EL (cell line): ENCODE measurements around the gene PAX5.
A peak's percentile ranks its signal among the peaks of the same experiment; 100 is the strongest.

Source experiments
- DNase-seq: peaks from one replicate; pipeline ENCODE4 v3.0.0-alpha.2; 2016

PAX5 gene

GRCh38 chr9:36950389-36950788, 83.7 kb downstream of the PAX5 start:
- no peak for DNase-seq

GRCh38 chr9:36949466-36949865, 84.6 kb downstream of the PAX5 start:
- no peak for DNase-seq

GRCh38 chr9:36948051-36948450, 86.0 kb downstream of the PAX5 start:
- DNase-seq, result no peak

GRCh38 chr9:36946653-36947052, 87.4 kb downstream of the PAX5 start:
- DNase-seq, result peak; percentile 50

GRCh38 chr9:36945999-36946398, 88.1 kb downstream of the PAX5 start:
- no peak for DNase-seq

- no peak for DNase-seq
These were observed 91.2 kb downstream of the PAX5 start for GRCh38 chr9:36942891-36943290.

GRCh38 chr9:36941441-36941840, 92.6 kb downstream of the PAX5 start:
- no peak for DNase-seq

GRCh38 chr9:36940881-36941280, 93.2 kb downstream of the PAX5 start:
- no peak for DNase-seq

- DNase-seq, result no peak
These were observed 93.6 kb downstream of the PAX5 start for GRCh38 chr9:36940500-36940853.

GRCh38 chr9:36939655-36940499, 94.2 kb downstream of the PAX5 start:
- DNase-seq, result no peak

GRCh38 chr9:36939214-36939613, 94.9 kb downstream of the PAX5 start:
- DNase-seq, result no peak

GRCh38 chr9:36938617-36939016, 95.5 kb downstream of the PAX5 start:
- DNase-seq, result no peak

- no peak for DNase-seq
These were observed 96.1 kb downstream of the PAX5 start for GRCh38 chr9:36937951-36938350.

- no peak for DNase-seq
These were observed 96.7 kb downstream of the PAX5 start for GRCh38 chr9:36937346-36937745.

- peak; percentile 15 for DNase-seq
These were observed 97.6 kb downstream of the PAX5 start for GRCh38 chr9:36936498-36936831.

- no peak for DNase-seq
These were observed 98.1 kb downstream of the PAX5 start for GRCh38 chr9:36935768-36936497.

GRCh38 chr9:36935332-36935731, 98.7 kb downstream of the PAX5 start:
- no peak for DNase-seq

- no peak for DNase-seq
These were observed 99.5 kb downstream of the PAX5 start for GRCh38 chr9:36934478-36935065.

GRCh38 chr9:36933676-36934215, 100.3 kb downstream of the PAX5 start:
- no peak for DNase-seq

GRCh38 chr9:36932198-36932597, 101.9 kb downstream of the PAX5 start:
- DNase-seq, result no peak

GRCh38 chr9:36930941-36931340, 103.1 kb downstream of the PAX5 start:
- no peak for DNase-seq

- DNase-seq, result no peak
These were observed 104.8 kb downstream of the PAX5 start for GRCh38 chr9:36929350-36929675.

- DNase-seq, result peak; percentile 69
These were observed 105.3 kb downstream of the PAX5 start for GRCh38 chr9:36928670-36929349.
